Activated CD4-positive, alpha-beta T cell treated with anti-CD3 and anti-CD28 coated beads for 4 hours (primary cell): ENCODE results near the gene MSX1.
"Not testable (repeated sequence)": the region's sequence is repeated elsewhere in the genome, so short reads cannot be mapped to it uniquely, and the experiment has no call there.

Source experiments
- DNase-seq, 2 donors: peaks; one replicate each; pipeline ENCODE4 v3.0.0-alpha.2; 2020

Gene MSX1

GRCh38 chr4:4859325-4859798 is at the start of gene MSX1:
Gene MSX1 (plus strand): TSS chr4:4859665. CDS start chr4:4859900, 235 bp downstream.
- no peak for DNase-seq

GRCh38 chr4:4810092-4810774 is 49.2 kb upstream of the MSX1 start:
- no peak for DNase-seq

DNA sequence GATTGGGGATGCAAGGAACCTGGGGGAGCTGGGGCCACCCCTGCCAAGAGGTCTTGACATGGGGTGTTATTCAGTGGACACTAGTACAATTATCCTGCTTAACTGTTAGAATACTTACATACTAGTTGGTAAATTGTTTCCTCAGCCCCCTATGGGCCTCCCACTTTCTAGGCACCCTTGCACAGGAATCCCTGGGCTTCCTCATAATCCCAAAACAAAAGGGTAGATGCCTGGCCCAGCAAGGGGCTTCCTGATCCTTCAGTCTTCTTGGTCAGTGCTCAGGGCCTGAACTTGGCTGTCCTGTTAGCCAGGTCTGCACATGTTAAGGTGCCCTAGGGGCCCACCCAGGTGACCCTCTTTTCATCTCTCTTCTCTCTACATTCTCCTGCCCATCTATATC is 48.7 kb upstream of the MSX1 start:
- DNase-seq = no peak

GRCh38 chr4:4812145-4812794 is 47.2 kb upstream of the MSX1 start:
- DNase-seq = no peak

GRCh38 chr4:4818415-4819212 is 40.9 kb upstream of the MSX1 start:
- DNase-seq = no peak

- DNase-seq = no peak
Measured at GRCh38 chr4:4819213-4819606, 40.3 kb upstream of the MSX1 start.

DNA sequence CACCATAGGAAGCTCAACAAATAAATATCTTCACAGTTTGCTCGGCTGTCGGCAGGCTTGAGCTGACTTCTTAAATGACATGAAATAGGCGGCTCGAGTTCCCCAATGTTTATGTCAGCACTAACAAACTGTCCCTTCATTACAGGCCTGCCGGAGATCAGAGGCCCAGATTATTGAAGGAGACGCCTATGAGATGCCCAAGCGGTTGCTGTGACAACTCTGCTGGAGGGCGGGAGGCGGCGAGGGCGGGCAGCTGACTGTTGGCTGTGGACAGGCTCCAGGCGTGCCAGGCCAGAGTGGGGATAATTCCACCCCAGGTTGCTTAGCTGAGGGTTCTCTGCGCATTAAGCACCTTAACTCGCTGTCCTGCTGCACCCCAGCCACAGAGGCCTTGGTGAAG is 39.2 kb upstream of the MSX1 start:
- no peak for DNase-seq

- no peak for DNase-seq
Measured at GRCh38 chr4:4820739-4821138, 38.7 kb upstream of the MSX1 start.

DNA sequence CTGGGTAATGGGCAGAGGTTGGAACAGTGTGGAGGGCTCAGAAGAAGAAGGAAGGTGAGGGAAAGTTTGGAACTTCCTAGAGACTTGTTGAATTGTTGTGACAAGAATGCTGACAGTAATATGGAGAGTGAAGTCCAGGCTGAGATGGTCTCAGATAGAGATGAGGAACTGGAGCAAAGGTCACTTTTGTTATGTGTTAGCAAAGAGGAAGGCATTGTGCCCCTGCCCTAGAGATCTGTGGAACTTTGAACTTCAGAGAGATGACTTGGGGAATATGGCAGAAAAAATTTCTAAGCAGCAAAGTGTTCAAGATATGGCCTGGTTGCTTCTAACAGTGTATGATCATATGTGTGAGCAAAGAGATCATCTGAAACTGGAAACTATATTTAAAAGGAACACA is 37.9 kb upstream of the MSX1 start:
- no peak for DNase-seq

- not testable (repeated sequence) for DNase-seq
Measured at GRCh38 chr4:4822286-4822685, 37.2 kb upstream of the MSX1 start.

DNA sequence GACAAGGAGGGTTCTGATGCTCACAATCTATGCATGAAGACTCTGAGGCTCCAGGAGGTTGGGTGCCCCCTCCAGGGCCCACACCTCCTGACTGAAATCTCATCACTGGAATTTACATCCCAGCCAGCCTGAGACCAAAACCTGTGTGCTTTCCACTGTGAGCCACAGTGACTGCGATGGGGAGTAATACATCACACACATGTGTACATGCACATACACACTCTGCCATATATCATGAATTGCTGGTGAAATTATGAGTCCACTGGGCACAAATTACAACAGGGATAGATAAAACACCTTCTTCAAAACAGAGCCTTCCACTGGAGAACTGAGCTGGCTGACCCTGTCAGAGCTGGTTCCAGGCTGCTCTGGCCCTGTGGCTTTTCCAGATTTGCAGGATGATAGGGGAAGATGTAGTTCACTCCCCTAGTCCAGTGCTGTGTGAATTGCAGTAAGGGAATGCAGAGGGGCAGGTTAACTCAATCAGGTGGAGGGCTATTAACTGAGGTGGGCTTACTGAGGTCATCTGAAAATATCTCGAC is 35.8 kb upstream of the MSX1 start:
- no peak for DNase-seq

DNA sequence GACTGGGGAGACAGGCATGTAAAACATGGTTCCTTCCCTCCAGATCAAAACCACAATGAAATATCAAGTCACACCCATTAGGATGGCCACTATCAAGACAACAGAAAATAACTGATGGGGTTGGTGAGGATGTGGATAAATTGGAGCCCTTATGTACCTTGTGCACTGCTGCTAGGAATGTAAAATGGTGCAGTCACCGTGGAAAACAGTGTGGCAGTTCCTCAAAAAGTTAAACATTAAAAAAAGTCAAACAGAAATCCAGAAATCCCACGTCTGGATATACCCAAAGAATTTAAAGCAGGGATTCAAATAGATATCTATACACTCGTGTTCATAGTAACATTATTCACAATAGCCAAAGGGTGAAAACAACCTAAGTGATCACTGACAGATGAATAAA is 35.2 kb upstream of the MSX1 start:
- DNase-seq = no peak

GRCh38 chr4:4825431-4825830 is 34.0 kb upstream of the MSX1 start:
- no peak for DNase-seq

DNA sequence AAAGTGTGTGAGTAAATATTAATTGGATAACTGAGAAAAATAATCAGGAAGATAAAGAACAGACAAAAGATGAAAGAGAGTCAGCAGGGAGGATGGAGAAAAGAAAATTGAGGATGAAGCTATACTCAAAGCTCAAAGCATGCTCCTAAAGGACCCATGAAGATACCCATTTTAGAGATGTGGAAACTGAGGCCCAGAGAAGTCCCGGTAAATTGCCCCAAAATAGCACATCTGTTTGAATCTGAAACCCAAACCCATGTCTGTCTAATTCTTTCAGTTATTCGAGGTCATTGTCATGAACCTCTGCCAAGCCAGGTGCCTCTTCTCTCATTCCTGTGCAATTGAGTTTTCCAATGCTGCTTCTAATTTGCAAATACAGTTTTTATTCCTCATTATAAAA is 29.6 kb upstream of the MSX1 start:
- DNase-seq = no peak

GRCh38 chr4:4831266-4831665 is 28.2 kb upstream of the MSX1 start:
- no peak for DNase-seq

- no peak for DNase-seq
Measured at GRCh38 chr4:4831825-4832224, 27.6 kb upstream of the MSX1 start.

- DNase-seq = no peak
Measured at GRCh38 chr4:4836044-4836443, 23.4 kb upstream of the MSX1 start.

DNA sequence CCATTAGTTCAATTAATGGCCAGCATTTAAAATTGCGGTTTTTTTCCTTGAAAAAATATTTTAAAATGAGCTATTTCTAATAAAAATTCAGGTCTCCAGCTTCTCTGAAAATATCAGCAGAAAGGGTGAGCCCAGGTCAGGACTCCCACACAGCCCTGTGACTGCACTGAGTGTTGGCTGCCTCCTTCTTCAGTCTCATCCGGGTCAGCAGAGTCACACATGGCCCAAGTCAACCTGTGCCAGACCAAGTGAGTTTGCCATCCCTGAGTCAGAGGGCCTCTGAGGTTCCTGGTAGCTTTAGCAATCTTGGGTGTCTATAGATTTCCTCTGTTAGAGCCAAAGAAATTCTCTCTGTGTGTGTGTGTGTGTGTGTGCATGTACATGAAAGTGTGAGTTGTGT is 22.1 kb upstream of the MSX1 start:
- no peak for DNase-seq

- DNase-seq = no peak
Measured at GRCh38 chr4:4838051-4838935, 21.2 kb upstream of the MSX1 start.

GRCh38 chr4:4838936-4839810 is 20.3 kb upstream of the MSX1 start:
- no peak for DNase-seq

DNA sequence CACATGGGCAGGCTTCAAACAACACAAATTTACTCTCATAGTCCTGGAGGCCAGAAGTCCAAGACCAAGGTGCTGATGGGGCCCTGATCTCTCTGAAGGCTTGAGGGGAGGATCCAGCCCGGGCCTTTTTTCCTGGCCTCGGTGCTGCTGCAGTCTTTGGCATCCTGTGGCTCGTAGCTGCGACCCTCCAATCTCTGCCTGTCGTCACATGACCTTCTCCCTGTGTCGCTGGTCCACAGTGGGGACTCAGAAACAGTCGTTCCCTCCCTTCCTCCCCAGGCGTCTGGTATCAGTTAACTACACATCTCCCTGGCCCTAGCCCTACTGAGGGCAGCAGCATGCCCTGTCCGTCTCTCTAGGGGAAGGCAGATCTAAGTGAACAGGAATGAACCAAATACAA is 19.1 kb upstream of the MSX1 start:
- DNase-seq = no peak

DNA sequence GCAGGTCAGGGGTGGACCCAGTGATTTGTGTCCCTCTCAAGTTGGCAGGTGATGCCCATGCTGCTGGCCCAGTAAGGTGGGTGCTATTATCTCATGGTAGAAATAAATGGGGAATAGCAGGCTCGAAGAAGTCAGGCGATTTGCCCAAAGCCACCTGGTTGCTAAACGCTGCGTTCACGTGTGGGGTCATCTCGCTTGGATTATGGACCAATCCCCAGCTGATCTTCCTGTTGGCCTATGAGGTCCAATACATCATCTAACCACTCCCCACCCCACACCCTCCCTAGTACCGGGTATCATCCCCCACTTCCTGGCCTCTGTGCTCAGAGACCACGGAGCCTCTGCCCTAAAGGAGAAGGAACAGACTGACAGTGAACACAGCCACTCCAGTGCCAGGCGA is 18.3 kb upstream of the MSX1 start:
- no peak for DNase-seq
